ENCODE data around the gene DLG2.

DNA sequence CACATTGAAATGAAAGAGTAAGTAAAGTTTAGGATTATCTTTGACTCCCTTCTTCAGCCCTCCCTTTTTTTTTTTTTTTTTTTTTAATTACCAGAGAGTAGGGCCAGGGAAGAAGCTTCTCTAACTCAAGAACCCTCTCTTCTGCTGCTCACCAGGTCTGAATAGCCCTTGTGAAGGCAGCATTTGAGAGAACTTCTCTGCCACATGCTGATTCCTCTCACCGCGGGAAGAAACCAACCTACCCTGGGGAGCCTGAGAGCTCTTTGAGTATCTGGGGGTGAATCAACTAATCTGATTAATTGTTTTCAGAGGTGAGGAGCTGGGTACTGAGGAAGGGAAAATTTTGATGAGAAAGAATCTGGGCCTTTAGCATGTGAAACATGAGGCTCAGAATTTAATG, 1906.5 kb downstream of the DLG2 start:
- TF ChIP-seq CTCF (IDR thresholded peaks at IDR 0.05; ENCODE audit: low read length) (no peak), EZH2 (IDR thresholded peaks at IDR 0.05; ENCODE audit: borderline replicate concordance, low read length) (no peak)

Data from OCI-LY1 (cell line).